Stomach (tissue), 9 donors: ENCODE results near the gene GDPD3. TPM values are rescaled to one million over a fixed set of nuclear protein-coding genes. Genes with fewer than 3 reads are reported as not detected.

Experiments
- DNase-seq, 2 donors: peaks; one replicate each; pipeline versions ENCODE4 v3.0.0 to v3.0.0-alpha.2; 2013 to 2019
- H3K27ac ChIP-seq, 5 donors: fragments of 200-600 bp in 4 of 5; sonication (generic) in 4 of 5; one replicate each; pipeline ENCODE4 v1.5.1; 2013 to 2019; ENCODE audit warnings: mild to moderate bottlenecking in 1 of 5, moderate library complexity in 1 of 5
- H3K27me3 ChIP-seq, 3 donors: fragments of 200-600 bp; sonication (generic); one replicate each; pipeline ENCODE4 v1.5.1; 2017 to 2019; ENCODE audit warnings: mixed run types in 1 of 3
- H3K36me3 ChIP-seq, 4 donors: fragments of 200-600 bp; sonication (generic); 1 replicate in 3 of 4; 2 replicates in 1 of 4; pipeline ENCODE4 v1.5.1; 2016 to 2019
- H3K4me1 ChIP-seq, 4 donors: fragments of 200-600 bp; sonication (generic); one replicate each; pipeline ENCODE4 v1.5.1; 2016 to 2019
- H3K4me3 ChIP-seq, 4 donors: fragments of 200-600 bp; sonication (generic) in 3 of 4; one replicate each; pipeline ENCODE4 v1.5.1; 2016 to 2019; ENCODE audit warnings: mild to moderate bottlenecking in 1 of 4
- H3K9me3 ChIP-seq, 4 donors: fragments of 200-600 bp; sonication (generic); one replicate each; pipeline ENCODE4 v1.5.1; 2016 to 2019
- EP300 ChIP-seq: sonication (generic); formaldehyde crosslinking; IDR thresholded peaks from one replicate; pipeline ENCODE4 v1.6.1; 2017; ENCODE audit warnings: antibody characterized with exemption
- POLR2A ChIP-seq, 4 donors: fragments of 450-650 bp; IDR thresholded peaks; one replicate each; pipeline ENCODE4 v1.6.1; 2016; ENCODE audit warnings: antibody characterized with exemption in 4 of 4, control low read depth in 2 of 4, mild to moderate bottlenecking in 1 of 4, moderate library complexity in 1 of 4
- POLR2AphosphoS5 ChIP-seq, 3 donors: sonication (generic); formaldehyde crosslinking; IDR thresholded peaks; one replicate each; pipeline ENCODE4 v1.6.1; 2016; ENCODE audit warnings: antibody characterized with exemption in 3 of 3
- WGBS, 5 donors: extraction: QIAGEN DNeasy Blood & Tissue Kit in 3 of 5; methylation state at CpG; one replicate each; pipeline versions ENCODE4 v1.1.5 to v1.1.7; 2013 to 2018; 5-methylcytosine and 5-hydroxymethylcytosine counted together
- intact Hi-C: fragments of 100-400 bp; cut with DNase I; formaldehyde crosslinking; loops from one replicate; pipeline ENCODE4 v1.15.1; 2023; ENCODE audit warnings: low total_unique reads
- polyA plus RNA-seq, 3 donors: library from polyadenylated mRNA; stranded (reverse); fragments of 200-250 nt; gene quantifications; one replicate each; pipeline ENCODE4 v1.2.3, GENCODE V29; 2013
- total RNA-seq, 5 donors: library from RNA; depleted of rRNA; stranded (reverse); fragments of >200 nt; gene quantifications; one replicate each; pipeline versions ENCODE4 v1.1.0 to v1.2.3, GENCODE V29; 2014 to 2016
- TF ChIP-seq, protein P1 (sequence below), 7 experiments: fragments of 450-650 bp in 4 of 7; fragments of 200-600 bp in 3 of 7; sonication (generic) in 3 of 7; IDR thresholded peaks; one replicate each; pipeline ENCODE4 v1.5.1; 2016 to 2019; ENCODE audit warnings: antibody characterized with exemption in 7 of 7, control low read depth in 2 of 7, mild to moderate bottlenecking in 1 of 7
- donor health status: healthy with polysubstance abuse.
- donor health status: Bipolar disorder and iron deficiency.
- donor health status: healthy.

GDPD3 gene
- total and polyA plus RNA-seq, 8 donors = 1.8 to 178 (median 5.9) TPM

DNA sequence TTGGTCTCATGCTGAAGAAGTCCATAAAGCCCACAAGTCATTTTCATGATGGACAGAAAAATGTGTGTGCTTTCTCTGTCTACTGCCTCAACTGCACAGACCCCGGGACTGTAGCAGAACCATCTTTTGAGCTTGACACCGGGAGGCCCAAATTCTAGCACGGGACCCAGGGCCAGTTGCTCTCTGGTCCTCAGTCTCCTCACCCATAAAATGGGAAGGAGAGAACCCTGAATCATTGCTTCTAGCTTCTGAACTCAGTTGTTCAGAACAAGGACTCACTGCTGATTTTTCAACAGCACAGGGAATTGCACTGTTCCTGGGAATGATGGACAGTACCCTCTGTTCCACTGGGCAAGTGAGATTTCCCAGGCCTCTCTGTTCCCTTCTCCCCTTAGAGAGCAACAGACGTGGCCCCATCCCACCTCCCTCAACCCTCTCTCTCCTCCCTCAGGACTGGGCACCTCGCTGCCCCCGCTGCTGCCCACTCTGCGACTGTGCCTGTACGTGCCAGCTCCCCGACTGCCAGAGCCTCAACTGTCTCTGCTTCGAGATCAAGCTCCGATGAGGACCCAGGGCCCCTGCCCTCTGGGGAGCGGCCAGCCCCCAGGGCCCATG lies 50.0 kb downstream of the GDPD3 start:
- DNase-seq = no peak
- no peak for TF ChIP-seq EP300
- TF ChIP-seq, protein P1, sequence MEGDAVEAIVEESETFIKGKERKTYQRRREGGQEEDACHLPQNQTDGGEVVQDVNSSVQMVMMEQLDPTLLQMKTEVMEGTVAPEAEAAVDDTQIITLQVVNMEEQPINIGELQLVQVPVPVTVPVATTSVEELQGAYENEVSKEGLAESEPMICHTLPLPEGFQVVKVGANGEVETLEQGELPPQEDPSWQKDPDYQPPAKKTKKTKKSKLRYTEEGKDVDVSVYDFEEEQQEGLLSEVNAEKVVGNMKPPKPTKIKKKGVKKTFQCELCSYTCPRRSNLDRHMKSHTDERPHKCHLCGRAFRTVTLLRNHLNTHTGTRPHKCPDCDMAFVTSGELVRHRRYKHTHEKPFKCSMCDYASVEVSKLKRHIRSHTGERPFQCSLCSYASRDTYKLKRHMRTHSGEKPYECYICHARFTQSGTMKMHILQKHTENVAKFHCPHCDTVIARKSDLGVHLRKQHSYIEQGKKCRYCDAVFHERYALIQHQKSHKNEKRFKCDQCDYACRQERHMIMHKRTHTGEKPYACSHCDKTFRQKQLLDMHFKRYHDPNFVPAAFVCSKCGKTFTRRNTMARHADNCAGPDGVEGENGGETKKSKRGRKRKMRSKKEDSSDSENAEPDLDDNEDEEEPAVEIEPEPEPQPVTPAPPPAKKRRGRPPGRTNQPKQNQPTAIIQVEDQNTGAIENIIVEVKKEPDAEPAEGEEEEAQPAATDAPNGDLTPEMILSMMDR (IDR thresholded peaks at IDR 0.05) = no peak
- TF ChIP-seq POLR2AphosphoS5 (IDR thresholded peaks at IDR 0.05) = no peak
- TF ChIP-seq POLR2A (IDR thresholded peaks at IDR 0.05) = no peak
- peak overlapping the region; percentile 75 to 96 (median 80) for H3K4me3 ChIP-seq
- no peaks in the 10 kb centered on the region for H3K27me3 ChIP-seq
- H3K9me3 ChIP-seq = no peaks in the 10 kb centered on the region
- intact Hi-C loops = no loop called here
- WGBS, 5 donors = 51 to 61% (median 54%) methylated on average over 7 to 12 of the region's 12 CpGs
- peaks cover 30 to 52% (median 44%) of the 10 kb centered on the region in 4 donors for H3K4me1 ChIP-seq
- H3K27ac ChIP-seq = peak overlapping the region; percentile 92 to 100 (median 98)
- H3K36me3 ChIP-seq = peaks cover 14 to 18% (median 17%) of the 10 kb centered on the region in 4 donors

DNA sequence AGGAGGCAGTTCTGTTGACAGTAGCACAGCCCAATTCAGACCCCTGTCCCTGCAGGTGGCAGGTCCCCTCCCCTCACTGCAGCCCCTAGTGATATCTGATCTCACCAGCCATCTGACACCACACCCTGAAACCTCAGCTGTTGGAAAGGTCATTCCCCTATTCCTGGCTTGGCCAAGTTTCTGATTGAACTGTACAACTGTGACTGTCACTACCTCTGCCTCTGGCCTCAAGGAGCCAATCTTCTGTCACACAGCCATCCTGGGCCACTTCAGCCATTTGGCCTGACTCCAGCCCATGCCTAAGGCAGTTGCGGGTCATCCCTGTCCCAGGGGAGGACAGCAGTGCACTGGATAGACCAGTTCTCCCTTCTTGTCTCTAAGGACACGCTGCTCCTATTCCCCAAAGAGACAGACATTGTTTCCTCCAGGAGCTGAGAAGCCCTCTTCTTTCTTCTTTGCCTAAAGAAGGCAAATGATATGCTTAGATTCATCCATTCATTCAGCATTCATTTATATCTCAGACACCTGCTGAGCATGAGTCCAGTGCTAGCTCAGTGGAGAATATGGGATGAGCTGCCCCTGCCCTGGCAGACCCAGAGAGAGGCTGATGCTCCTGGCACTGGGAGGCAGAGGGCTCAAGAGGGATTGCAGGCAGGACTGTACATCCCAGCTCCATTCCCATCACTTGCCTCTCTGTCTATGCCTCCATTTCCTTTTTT lies 52.3 kb downstream of the GDPD3 start:
- 54 to 74% (median 59%) methylated on average over 2 of the region's 2 CpGs for WGBS, 5 donors
- Histone ChIP-seq H3K27me3 (no peaks in the 10 kb centered on the region), H3K36me3 (no peaks in the 10 kb centered on the region), H3K4me1 (peaks cover 14 to 32% (median 23%) of the 10 kb centered on the region in 4 donors), H3K27ac (peak overlapping the region in 1 of 5 donors; percentile 22), H3K9me3 (no peaks in the 10 kb centered on the region), H3K4me3 (no peak overlapping the region)
- DNase-seq = no peak
- TF ChIP-seq EP300 = no peak
- no peak for TF ChIP-seq POLR2AphosphoS5 (IDR thresholded peaks at IDR 0.05)
- TF ChIP-seq, protein P1 (IDR thresholded peaks at IDR 0.05) = no peak
- TF ChIP-seq POLR2A (IDR thresholded peaks at IDR 0.05) = no peak
- intact Hi-C loops = no loop called here

DNA sequence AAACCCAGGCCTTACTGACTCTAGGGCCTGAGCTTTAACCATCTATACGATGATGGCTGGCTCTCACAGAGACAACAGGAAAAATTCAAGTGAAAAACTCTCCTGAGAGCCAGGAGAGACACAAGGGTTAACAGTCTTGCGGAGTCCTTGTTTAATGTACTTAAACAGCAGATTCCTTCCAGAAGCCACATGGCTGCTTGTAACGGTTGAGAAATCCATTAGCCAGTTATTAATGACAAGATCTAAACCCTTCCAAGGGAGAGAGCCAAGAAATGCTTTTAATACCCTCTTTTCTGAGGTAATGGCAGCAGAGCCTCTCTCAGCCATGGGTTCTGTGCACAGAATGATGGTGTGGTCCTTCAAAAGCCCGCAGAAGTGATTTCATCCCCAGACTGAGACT lies 53.0 kb downstream of the GDPD3 start:
- Histone ChIP-seq H3K27ac (peak overlapping the region in 1 of 5 donors; percentile 22), H3K27me3 (no peaks in the 10 kb centered on the region), H3K36me3 (no peaks in the 10 kb centered on the region), H3K4me1 (peaks cover 18 to 37% (median 25%) of the 10 kb centered on the region in 4 donors), H3K9me3 (no peaks in the 10 kb centered on the region), H3K4me3 (no peak overlapping the region)
- WGBS, 5 donors = 59 to 78% (median 64%) methylated on average over 4 of the region's 4 CpGs
- peak in 1 of 2 donors; percentile 59 for DNase-seq
- intact Hi-C loops = no loop called here
- TF ChIP-seq POLR2A (IDR thresholded peaks at IDR 0.05) = no peak
- TF ChIP-seq EP300 = no peak
- peak in 2 of 3 donors; percentile 47 to 48 for TF ChIP-seq POLR2AphosphoS5 (IDR thresholded peaks at IDR 0.05)

DNA sequence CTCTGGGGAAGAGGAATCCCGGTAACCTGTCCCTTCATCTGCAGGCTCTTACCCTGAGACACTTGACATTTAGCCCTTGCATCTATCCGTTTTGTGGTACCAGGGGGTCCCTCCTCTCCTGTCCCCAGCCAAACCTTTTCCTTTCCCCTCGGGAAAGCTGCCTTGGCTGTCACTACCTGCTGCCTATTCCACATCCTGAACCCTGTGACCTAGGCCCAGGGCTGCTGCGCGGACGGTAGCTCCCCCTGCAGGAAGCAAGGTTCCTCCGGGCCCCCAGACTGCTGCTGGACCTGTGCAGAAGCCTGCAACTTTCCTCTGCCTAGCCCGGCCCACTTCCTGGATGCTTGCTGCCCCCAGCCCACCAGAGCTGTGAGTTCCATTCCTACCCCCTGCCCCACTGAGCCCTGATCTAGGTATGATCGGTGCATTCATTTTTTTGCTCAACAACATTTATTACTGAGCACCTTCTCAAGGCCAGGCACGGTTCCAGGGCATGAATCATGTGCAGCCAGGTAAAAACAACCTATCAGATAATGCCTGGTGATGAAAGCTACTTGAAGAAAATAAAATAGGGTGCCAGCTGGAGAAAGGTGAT lies 58.3 kb downstream of the GDPD3 start:
- Histone ChIP-seq H3K9me3 (no peaks in the 10 kb centered on the region), H3K36me3 (no peaks in the 10 kb centered on the region), H3K27me3 (no peaks in the 10 kb centered on the region), H3K4me3 (no peak overlapping the region), H3K27ac (peak overlapping the region in 2 of 5 donors; percentile 19 to 26), H3K4me1 (peaks cover 23 to 39% (median 31%) of the 10 kb centered on the region in 4 donors)
- DNase-seq = peak; percentile 60 to 77
- no peak for TF ChIP-seq POLR2AphosphoS5 (IDR thresholded peaks at IDR 0.05)
- no peak for TF ChIP-seq POLR2A (IDR thresholded peaks at IDR 0.05)
- TF ChIP-seq, protein P1 (IDR thresholded peaks at IDR 0.05) = peak in 3 of 7 experiments; percentile 27 to 45 (median 33)
- no peak for TF ChIP-seq EP300
- intact Hi-C loops = no loop called here
- 28 to 36% (median 29%) methylated on average over 9 to 10 of the region's 10 CpGs for WGBS, 5 donors

Other genes with a start within 250 kb of the GDPD3 start
- 10 to 100 TPM in 2 of 5 donors, 1 to 10 TPM in 2, not detected in 1; 6.2 to 31.4 (median 12.0) TPM for gene SEZ6L2, start 214.0 kb downstream of the GDPD3 start, total RNA-seq
- 1 to 10 TPM; 1.5 to 7.7 (median 7.6) TPM for gene SEZ6L2, start 214.0 kb downstream of the GDPD3 start, polyA plus RNA-seq
- gene ASPHD1, start 213.0 kb downstream of the GDPD3 start, total RNA-seq = 10 to 100 TPM in 1 of 5 donors, 1 to 10 TPM in 2, not detected in 2; 4.5 to 11.0 (median 8.4) TPM
- gene ASPHD1, start 213.0 kb downstream of the GDPD3 start, polyA plus RNA-seq = 10 to 100 TPM; 11.6 to 29.8 (median 15.7) TPM
- 100 to 1,000 TPM in 1 of 5 donors, 10 to 100 TPM in 4; 15.4 to 182 (median 35.3) TPM for gene KCTD13, start 187.3 kb downstream of the GDPD3 start, total RNA-seq
- gene KCTD13, start 187.3 kb downstream of the GDPD3 start, polyA plus RNA-seq = 10 to 100 TPM in 1 of 3 donors, 1 to 10 TPM in 2; 6.3 to 14.3 (median 7.4) TPM
- 100 to 1,000 TPM in 1 of 5 donors, 10 to 100 TPM in 4; 32.1 to 238 (median 60.5) TPM for gene TMEM219, start 151.5 kb downstream of the GDPD3 start, total RNA-seq
- gene TMEM219, start 151.5 kb downstream of the GDPD3 start, polyA plus RNA-seq = 100 to 1,000 TPM; 190 to 286 (median 212) TPM
- 100 to 1,000 TPM in 1 of 5 donors, 10 to 100 TPM in 4; 33.8 to 135 (median 36.6) TPM for gene TAOK2, start 139.7 kb downstream of the GDPD3 start, total RNA-seq
- 10 to 100 TPM; 12.5 to 22.6 (median 14.5) TPM for gene TAOK2, start 139.7 kb downstream of the GDPD3 start, polyA plus RNA-seq
- gene HIRIP3, start 117.9 kb downstream of the GDPD3 start, total RNA-seq = 10 to 100 TPM in 1 of 5 donors, 1 to 10 TPM in 4; 1.8 to 13.4 (median 5.1) TPM
- 10 to 100 TPM; 13.6 to 14.8 (median 13.7) TPM for gene HIRIP3, start 117.9 kb downstream of the GDPD3 start, polyA plus RNA-seq
- gene INO80E, start 117.3 kb downstream of the GDPD3 start, total RNA-seq = 100 to 1,000 TPM in 1 of 5 donors, 10 to 100 TPM in 3, 1 to 10 TPM in 1; 3.5 to 319 (median 18.2) TPM
- 100 to 1,000 TPM in 1 of 3 donors, 10 to 100 TPM in 2; 45.7 to 109 (median 59.0) TPM for gene INO80E, start 117.3 kb downstream of the GDPD3 start, polyA plus RNA-seq
- gene DOC2A, start 102.5 kb downstream of the GDPD3 start, total RNA-seq = 10 to 100 TPM in 1 of 5 donors, under 1 TPM in 1, not detected in 3; 0.72 to 20.9 TPM
- gene DOC2A, start 102.5 kb downstream of the GDPD3 start, polyA plus RNA-seq = 1 to 10 TPM in 1 of 3 donors, under 1 TPM in 1, not detected in 1; 0.75 to 2.8 TPM
- gene C16orf92, start 90.3 kb downstream of the GDPD3 start, total RNA-seq = not detected
- gene C16orf92, start 90.3 kb downstream of the GDPD3 start, polyA plus RNA-seq = not detected
- gene TLCD3B, start 82.3 kb downstream of the GDPD3 start, total RNA-seq = under 1 TPM in 1 of 5 donors, not detected in 4; 0.92 TPM
- gene TLCD3B, start 82.3 kb downstream of the GDPD3 start, polyA plus RNA-seq = under 1 TPM in 1 of 3 donors, not detected in 2; 0.18 TPM
- 1,000 to 10,000 TPM in 1 of 5 donors, 100 to 1,000 TPM in 4; 180 to 2,515 (median 698) TPM for gene ALDOA, start 47.8 kb downstream of the GDPD3 start, total RNA-seq
- 1,000 to 10,000 TPM in 1 of 3 donors, 100 to 1,000 TPM in 2; 740 to 1,310 (median 887) TPM for gene ALDOA, start 47.8 kb downstream of the GDPD3 start, polyA plus RNA-seq
- 10 to 100 TPM; 21.4 to 86.1 (median 63.6) TPM for gene PPP4C, start 37.5 kb downstream of the GDPD3 start, total RNA-seq
- gene PPP4C, start 37.5 kb downstream of the GDPD3 start, polyA plus RNA-seq = 100 to 1,000 TPM in 1 of 3 donors, 10 to 100 TPM in 2; 76.1 to 118 (median 93.3) TPM
- 10 to 100 TPM in 1 of 5 donors, 1 to 10 TPM in 1, not detected in 3; 3.8 to 25.0 TPM for gene TBX6, start 21.6 kb downstream of the GDPD3 start, total RNA-seq
- gene TBX6, start 21.6 kb downstream of the GDPD3 start, polyA plus RNA-seq = 1 to 10 TPM; 1.1 to 2.5 (median 2.1) TPM
- gene YPEL3, start 17.3 kb downstream of the GDPD3 start, total RNA-seq = 100 to 1,000 TPM in 1 of 5 donors, 10 to 100 TPM in 4; 13.9 to 116 (median 37.9) TPM
- 100 to 1,000 TPM; 103 to 162 (median 111) TPM for gene YPEL3, start 17.3 kb downstream of the GDPD3 start, polyA plus RNA-seq
- 100 to 1,000 TPM in 3 of 5 donors, 10 to 100 TPM in 2; 21.5 to 290 (median 111) TPM for gene MAPK3, start 9.7 kb upstream of the GDPD3 start, total RNA-seq
- 100 to 1,000 TPM in 1 of 3 donors, 10 to 100 TPM in 2; 39.9 to 203 (median 68.2) TPM for gene MAPK3, start 9.7 kb upstream of the GDPD3 start, polyA plus RNA-seq
- gene CORO1A, start 70.1 kb upstream of the GDPD3 start, total RNA-seq = 10 to 100 TPM; 13.0 to 30.3 (median 18.7) TPM
- gene CORO1A, start 70.1 kb upstream of the GDPD3 start, polyA plus RNA-seq = 10 to 100 TPM; 34.2 to 42.5 (median 37.3) TPM
- 100 to 1,000 TPM in 2 of 5 donors, 10 to 100 TPM in 2, not detected in 1; 21.3 to 415 (median 168) TPM for gene BOLA2B, start 80.1 kb upstream of the GDPD3 start, total RNA-seq
- 100 to 1,000 TPM; 281 to 322 (median 321) TPM for gene BOLA2B, start 80.1 kb upstream of the GDPD3 start, polyA plus RNA-seq
- 10 to 100 TPM in 3 of 5 donors, 1 to 10 TPM in 2; 2.3 to 86.9 (median 19.0) TPM for gene SLX1A, start 80.3 kb upstream of the GDPD3 start, total RNA-seq
- gene SLX1A, start 80.3 kb upstream of the GDPD3 start, polyA plus RNA-seq = 10 to 100 TPM; 80.8 to 86.0 (median 84.2) TPM
- gene SULT1A3, start 85.7 kb upstream of the GDPD3 start, total RNA-seq = 100 to 1,000 TPM in 1 of 5 donors, 10 to 100 TPM in 3, 1 to 10 TPM in 1; 4.2 to 118 (median 63.6) TPM
- 10 to 100 TPM; 23.8 to 53.2 (median 42.2) TPM for gene SULT1A3, start 85.7 kb upstream of the GDPD3 start, polyA plus RNA-seq
- gene NPIPB13, start 134.9 kb upstream of the GDPD3 start, total RNA-seq = 1 to 10 TPM in 4 of 5 donors, not detected in 1; 1.6 to 6.4 (median 3.0) TPM
- 1 to 10 TPM; 1.7 to 5.5 (median 2.6) TPM for gene NPIPB13, start 134.9 kb upstream of the GDPD3 start, polyA plus RNA-seq
- gene CD2BP2, start 241.8 kb upstream of the GDPD3 start, total RNA-seq = 10 to 100 TPM in 4 of 5 donors, 1 to 10 TPM in 1; 8.8 to 30.8 (median 18.3) TPM
- gene CD2BP2, start 241.8 kb upstream of the GDPD3 start, polyA plus RNA-seq = 10 to 100 TPM; 37.1 to 45.2 (median 41.4) TPM